GM21381 (cell line): Measurements from ENCODE around the gene NEAT1.

Source experiments
- ATAC-seq: cut with Tn5 transposase; IDR thresholded peaks from one replicate; pipeline ENCODE4 v1.9.1; 2021; ENCODE audit warnings: mild to moderate bottlenecking, moderate library complexity; ENCODE audit not compliant: unreplicated experiment

NEAT1 gene

GRCh38 chr11:65389294-65389980 lies 33.2 kb upstream of the NEAT1 start:
- ATAC-seq: no peak

GRCh38 chr11:65390099-65390941 lies 32.3 kb upstream of the NEAT1 start:
- no peak for ATAC-seq

- no peak for ATAC-seq
Measured at GRCh38 chr11:65390996-65391395, 31.6 kb upstream of the NEAT1 start.

- no peak for ATAC-seq
Measured at GRCh38 chr11:65392186-65392829, 30.3 kb upstream of the NEAT1 start.

GRCh38 chr11:65392899-65393298 lies 29.7 kb upstream of the NEAT1 start:
- ATAC-seq: no peak

- ATAC-seq: no peak
Measured at GRCh38 chr11:65393513-65394079, 29.0 kb upstream of the NEAT1 start.

GRCh38 chr11:65394125-65394536 lies 28.5 kb upstream of the NEAT1 start:
- no peak for ATAC-seq

- no peak for ATAC-seq
Measured at GRCh38 chr11:65395961-65396530, 26.6 kb upstream of the NEAT1 start.

GRCh38 chr11:65396769-65397745 lies 25.5 kb upstream of the NEAT1 start:
- no peak for ATAC-seq

- no peak for ATAC-seq
Measured at GRCh38 chr11:65398362-65398910, 24.2 kb upstream of the NEAT1 start.

GRCh38 chr11:65399249-65399648 lies 23.3 kb upstream of the NEAT1 start:
- ATAC-seq: no peak

GRCh38 chr11:65399845-65400244 lies 22.8 kb upstream of the NEAT1 start:
- no peak for ATAC-seq

- no peak for ATAC-seq
Measured at GRCh38 chr11:65400307-65401072, 22.1 kb upstream of the NEAT1 start.

- ATAC-seq: no peak
Measured at GRCh38 chr11:65401073-65401802, 21.4 kb upstream of the NEAT1 start.

GRCh38 chr11:65401803-65402248 lies 20.8 kb upstream of the NEAT1 start:
- ATAC-seq: no peak

GRCh38 chr11:65402790-65403189 lies 19.8 kb upstream of the NEAT1 start:
- ATAC-seq: no peak

GRCh38 chr11:65403607-65404121 lies 18.9 kb upstream of the NEAT1 start:
- ATAC-seq: no peak

GRCh38 chr11:65404210-65404609 lies 18.4 kb upstream of the NEAT1 start:
- no peak for ATAC-seq
